ENCODE measurements around the gene WDR86. TPM values are rescaled to one million over a fixed set of nuclear protein-coding genes. Genes with fewer than 3 reads are reported as not detected.

WDR86 gene
- total and polyA plus RNA-seq, 2 of the 4 experiments (the other 2 are of a cell fraction) = not detected

GRCh38 chr7:151448261-151449252 lies 38.7 kb upstream of the WDR86 start:
- Histone ChIP-seq H3K4me3 (ENCODE audit: insufficient read depth, low read depth, low read length) (peak overlapping the region; percentile 36), H2AFZ (replicated peaks; ENCODE audit: low read length, poor library complexity) (peak overlapping the region; percentile 93), H2AK5ac (ENCODE audit: low read depth, low read length) (peak overlapping the region; percentile 58; the same call in 1 of the 2 replicates), H3K4me2 (ENCODE audit: low read depth, low read length) (peak overlapping the region; percentile 64; the same call in 1 of the 2 replicates), H3K36me3 (ENCODE audit: control insufficient read depth, insufficient read depth, low read length) (no peaks in the 10 kb centered on the region), H3K4me1 (ENCODE audit: control insufficient read depth, insufficient read depth, low read length) (no peaks in the 10 kb centered on the region; the same call in 1 of the 2 replicates), H2BK15ac (ENCODE audit: low read depth, low read length) (peak overlapping the region; percentile 28; the same call in 1 of the 3 replicates), H2BK5ac (ENCODE audit: low read depth, low read length, poor library complexity, severe bottlenecking) (no peak overlapping the region), H3K79me1 (ENCODE audit: low read depth in 1 of 2, low read length in 2 of 2) (no peaks in the 10 kb centered on the region), H3K14ac (replicated peaks; ENCODE audit: low read depth, low read length) (no peak overlapping the region), H3K4ac (ENCODE audit: low read depth, low read length) (peak overlapping the region; percentile 30; the same call in 1 of the 2 replicates), H3K9me1 (ENCODE audit: insufficient read depth, low read length) (no peaks in the 10 kb centered on the region), H4K5ac (ENCODE audit: low read depth, low read length) (peak overlapping the region; percentile 19; the same call in 1 of the 2 replicates), H4K8ac (ENCODE audit: low read depth in 2 of 2, low read length in 2 of 2) (peak overlapping the region in 1 of 2 experiments; percentile 11; a peak in 2 of 4 replicates), H3K56ac (ENCODE audit: extremely low read depth, insufficient read depth, low read length) (no peak overlapping the region), H2BK20ac (ENCODE audit: low read depth, low read length) (no peak overlapping the region), H3K27me3 (ENCODE audit: control insufficient read depth, insufficient read depth, low read length) (no peaks in the 10 kb centered on the region; the same call in none of the 2 replicates), H2BK120ac (ENCODE audit: low read depth, low read length) (peak overlapping the region; percentile 57; the same call in 1 of the 2 replicates), H3K27ac (ENCODE audit: insufficient read depth, low read length) (no peak overlapping the region), H4K20me1 (ENCODE audit: insufficient read depth, low read length) (no peaks in the 10 kb centered on the region), H3K18ac (ENCODE audit: low read depth, low read length) (no peak overlapping the region), H3K9me3 (ENCODE audit: control insufficient read depth, insufficient read depth, low read length) (no peaks in the 10 kb centered on the region), H3K9ac (ENCODE audit: low read depth, low read length) (peak overlapping the region; percentile 27; the same call in 1 of the 2 replicates), H4K91ac (ENCODE audit: insufficient read depth, low read depth, low read length) (peak overlapping the region; percentile 38), H2AK9ac (replicated peaks; ENCODE audit: low read depth, low read length, poor library complexity) (peak overlapping the region; percentile 51), H3K23ac (ENCODE audit: low read depth, low read length) (peak overlapping the region; percentile 48; the same call in 1 of the 2 replicates)
- ATAC-seq (ENCODE audit: low read depth) = peak; percentile 96
- peak; percentile 41 for DNase-seq
- POLR2A ChIA-PET (ENCODE audit: unreplicated experiment) = no interaction called here
- intact Hi-C loops (cut with micrococcal nuclease) (loop anchor here (1.0 kb wide), 2 partner anchors 80 to 133 kb away; no protein-coding TSS in a partner anchor), in situ Hi-C loops (cut with MboI; ENCODE audit: low sequenced_read_pairs) (loop anchor here (5.0 kb wide), 1 partner anchor 81 kb away; no protein-coding TSS in a partner anchor), dilution Hi-C loops (cut with HindIII; ENCODE audit: low sequenced_read_pairs, unreplicated experiment) (no loop called here)
- CTCF ChIA-PET = interaction anchor here (0.6 to 2.2 kb wide), 12 partner anchors 66 to 310 kb away, joined by 3 to 12 read pairs (median 5); partner anchors contain the start of genes NUB1 and RHEB
- WGBS, 2 experiments (ENCODE audit: extremely low coverage in 2 of 2, insufficient read length in 1 of 2) = 17% methylated on average over 24 of the region's 61 CpGs; no CpG with 5 or more reads in 1 of the 2 experiments
- TF ChIP-seq NFE2L2 (IDR thresholded peaks at IDR 0.05; ENCODE audit: low read depth, low read length) (no peak), FOS (IDR thresholded peaks at IDR 0.05; ENCODE audit: low read depth, low read length) (no peak), BHLHE40 (IDR thresholded peaks at IDR 0.05; ENCODE audit: low read depth, low read length) (no peak), MAZ (IDR thresholded peaks at IDR 0.05; ENCODE audit: borderline replicate concordance, low read depth, low read length) (no peak), RAD21 (IDR thresholded peaks at IDR 0.05; ENCODE audit: low read length) (peak; percentile 82), RCOR1 (IDR thresholded peaks at IDR 0.05; ENCODE audit: insufficient replicate concordance, low read length) (no peak), CEBPB (IDR thresholded peaks at IDR 0.05; ENCODE audit: low read depth, low read length) (no peak), SMC3 (IDR thresholded peaks at IDR 0.05; ENCODE audit: low read depth, low read length) (peak; percentile 85)
- TF ChIP-seq, protein P1, sequence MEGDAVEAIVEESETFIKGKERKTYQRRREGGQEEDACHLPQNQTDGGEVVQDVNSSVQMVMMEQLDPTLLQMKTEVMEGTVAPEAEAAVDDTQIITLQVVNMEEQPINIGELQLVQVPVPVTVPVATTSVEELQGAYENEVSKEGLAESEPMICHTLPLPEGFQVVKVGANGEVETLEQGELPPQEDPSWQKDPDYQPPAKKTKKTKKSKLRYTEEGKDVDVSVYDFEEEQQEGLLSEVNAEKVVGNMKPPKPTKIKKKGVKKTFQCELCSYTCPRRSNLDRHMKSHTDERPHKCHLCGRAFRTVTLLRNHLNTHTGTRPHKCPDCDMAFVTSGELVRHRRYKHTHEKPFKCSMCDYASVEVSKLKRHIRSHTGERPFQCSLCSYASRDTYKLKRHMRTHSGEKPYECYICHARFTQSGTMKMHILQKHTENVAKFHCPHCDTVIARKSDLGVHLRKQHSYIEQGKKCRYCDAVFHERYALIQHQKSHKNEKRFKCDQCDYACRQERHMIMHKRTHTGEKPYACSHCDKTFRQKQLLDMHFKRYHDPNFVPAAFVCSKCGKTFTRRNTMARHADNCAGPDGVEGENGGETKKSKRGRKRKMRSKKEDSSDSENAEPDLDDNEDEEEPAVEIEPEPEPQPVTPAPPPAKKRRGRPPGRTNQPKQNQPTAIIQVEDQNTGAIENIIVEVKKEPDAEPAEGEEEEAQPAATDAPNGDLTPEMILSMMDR (conservative IDR thresholded peaks at IDR 0.05; ENCODE audit: low read depth, low read length) = peak; percentile 93
- TF ChIP-seq, protein P2, sequence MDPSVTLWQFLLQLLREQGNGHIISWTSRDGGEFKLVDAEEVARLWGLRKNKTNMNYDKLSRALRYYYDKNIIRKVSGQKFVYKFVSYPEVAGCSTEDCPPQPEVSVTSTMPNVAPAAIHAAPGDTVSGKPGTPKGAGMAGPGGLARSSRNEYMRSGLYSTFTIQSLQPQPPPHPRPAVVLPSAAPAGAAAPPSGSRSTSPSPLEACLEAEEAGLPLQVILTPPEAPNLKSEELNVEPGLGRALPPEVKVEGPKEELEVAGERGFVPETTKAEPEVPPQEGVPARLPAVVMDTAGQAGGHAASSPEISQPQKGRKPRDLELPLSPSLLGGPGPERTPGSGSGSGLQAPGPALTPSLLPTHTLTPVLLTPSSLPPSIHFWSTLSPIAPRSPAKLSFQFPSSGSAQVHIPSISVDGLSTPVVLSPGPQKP (IDR thresholded peaks at IDR 0.05; ENCODE audit: borderline replicate concordance, low read depth, low read length) = no peak
- no TSS peak for BruUV-seq (replicated peaks)
